Tibial nerve (tissue), 4 donors: ENCODE data around the gene RSPH3. TPM values are rescaled to one million over a fixed set of nuclear protein-coding genes. Genes with fewer than 3 reads are reported as not detected.
"Not testable (repeated sequence)": the region's sequence is repeated elsewhere in the genome, so short reads cannot be mapped to it uniquely, and the experiment has no call there.

Source experiments
- DNase-seq, 2 donors: peaks; one replicate each; pipeline ENCODE4 v3.0.0-alpha.2; 2019; ENCODE audit warnings: low spot score in 2 of 2
- H3K27ac ChIP-seq, 4 donors: fragments of 200-600 bp; sonication (generic) in 3 of 4; one replicate each; pipeline ENCODE4 v1.5.1; 2017 to 2019; ENCODE audit warnings: mild to moderate bottlenecking in 1 of 4
- H3K27me3 ChIP-seq, 2 donors: fragments of 200-600 bp; sonication (generic) in 1 of 2; one replicate each; pipeline versions ENCODE4 v1.5.1 to v1.6.0; 2017 to 2019
- H3K36me3 ChIP-seq, 3 donors: fragments of 200-600 bp; sonication (generic); one replicate each; pipeline ENCODE4 v1.5.1; 2018 to 2019
- H3K4me1 ChIP-seq, 4 donors: fragments of 200-600 bp; sonication (generic) in 3 of 4; one replicate each; pipeline ENCODE4 v1.5.1; 2017 to 2019
- H3K4me3 ChIP-seq, 4 donors: fragments of 200-600 bp; sonication (generic) in 3 of 4; one replicate each; pipeline ENCODE4 v1.5.1; 2017 to 2019; ENCODE audit warnings: mild to moderate bottlenecking in 1 of 4, moderate library complexity in 1 of 4
- H3K9me3 ChIP-seq, 4 donors: fragments of 200-600 bp; sonication (generic) in 3 of 4; one replicate each; pipeline ENCODE4 v1.5.1; 2017 to 2019
- EP300 ChIP-seq, 2 donors: sonication (generic); formaldehyde crosslinking; IDR thresholded peaks; one replicate each; pipeline ENCODE4 v1.6.1; 2017; ENCODE audit warnings: antibody characterized with exemption in 2 of 2, mild to moderate bottlenecking in 1 of 2
- POLR2A ChIP-seq, 2 donors: fragments of 450-650 bp; IDR thresholded peaks; one replicate each; pipeline ENCODE4 v1.6.1; 2017; ENCODE audit warnings: antibody characterized with exemption in 2 of 2, mild to moderate bottlenecking in 2 of 2, moderate library complexity in 2 of 2
- WGBS, 2 donors: methylation state at CpG; one replicate each; pipeline ENCODE4 v1.1.5; 2018; 5-methylcytosine and 5-hydroxymethylcytosine counted together
- total RNA-seq, 4 donors: library from RNA; depleted of rRNA; stranded (reverse); fragments of >200 nt; gene quantifications; one replicate each; pipeline ENCODE4 v1.1.0, GENCODE V29; 2016
- TF ChIP-seq, protein P1 (sequence below), 5 experiments: fragments of 200-600 bp in 3 of 5; fragments of 450-650 bp in 2 of 5; sonication (generic) in 3 of 5; IDR thresholded peaks; one replicate each; pipeline ENCODE4 v1.5.1; 2016 to 2019; ENCODE audit warnings: antibody characterized with exemption in 5 of 5, mild to moderate bottlenecking in 3 of 5, moderate library complexity in 2 of 5

Gene RSPH3
- total RNA-seq, 4 donors from 2014 or later = 8.2 to 11.6 (median 11.0) TPM

DNA sequence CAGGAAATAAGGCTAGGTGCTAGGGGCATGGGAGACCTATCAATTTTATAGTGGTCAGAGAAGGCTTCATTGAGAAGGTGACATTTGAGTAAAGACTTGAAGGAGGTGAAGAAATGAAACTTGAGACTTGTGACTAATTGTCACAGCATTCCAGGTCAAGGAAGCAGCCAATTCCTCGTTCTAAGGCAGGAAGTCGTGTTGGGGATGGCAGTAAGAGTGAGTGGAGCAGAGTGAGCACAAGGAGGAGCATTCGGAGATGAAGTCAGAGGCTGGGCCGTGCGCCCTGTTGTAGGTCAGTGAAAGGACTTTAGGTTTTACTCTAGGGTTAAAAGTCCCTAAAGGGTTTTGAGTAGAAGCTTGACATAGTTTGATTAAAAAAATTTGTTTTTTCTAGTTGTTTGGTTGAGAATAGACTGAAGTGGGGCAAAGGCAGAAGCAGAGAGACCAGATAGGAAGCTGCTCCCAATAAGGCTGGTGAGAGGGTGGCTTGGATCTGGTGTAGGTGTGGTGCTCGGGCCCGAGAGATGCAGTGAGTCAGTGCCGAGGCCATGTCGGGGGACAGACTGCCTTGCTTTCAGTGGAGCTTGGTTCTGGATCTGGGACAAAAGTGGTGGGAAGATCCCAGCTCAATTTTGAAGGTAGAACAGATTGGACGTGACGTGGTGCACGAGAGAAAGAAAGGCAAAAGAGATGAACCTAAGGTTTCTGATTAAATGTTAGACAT is 2.6 kb upstream of the RSPH3 start:
- H3K9me3 ChIP-seq = no peaks in the 10 kb centered on the region
- no peak for DNase-seq
- 86 to 90% methylated on average over 12 of the region's 12 CpGs for WGBS, 2 donors
- H3K27ac ChIP-seq = no peak overlapping the region
- no peak overlapping the region for H3K4me3 ChIP-seq
- peaks cover 0 to 20% (median 5%) of the 10 kb centered on the region in 4 donors for H3K4me1 ChIP-seq
- no peak for TF ChIP-seq EP300 (IDR thresholded peaks at IDR 0.05)
- H3K36me3 ChIP-seq = peaks cover 0 to 3% (median 0%) of the 10 kb centered on the region in 3 donors
- H3K27me3 ChIP-seq = no peaks in the 10 kb centered on the region

- DNase-seq = peak in 1 of 2 donors; percentile 14
- H3K27ac ChIP-seq = peak overlapping the region; percentile 56 to 87 (median 84)
- H3K9me3 ChIP-seq = no peaks in the 10 kb centered on the region
- WGBS, 2 donors = 2% methylated on average over 22 to 24 of the region's 24 CpGs
- TF ChIP-seq, protein P1, sequence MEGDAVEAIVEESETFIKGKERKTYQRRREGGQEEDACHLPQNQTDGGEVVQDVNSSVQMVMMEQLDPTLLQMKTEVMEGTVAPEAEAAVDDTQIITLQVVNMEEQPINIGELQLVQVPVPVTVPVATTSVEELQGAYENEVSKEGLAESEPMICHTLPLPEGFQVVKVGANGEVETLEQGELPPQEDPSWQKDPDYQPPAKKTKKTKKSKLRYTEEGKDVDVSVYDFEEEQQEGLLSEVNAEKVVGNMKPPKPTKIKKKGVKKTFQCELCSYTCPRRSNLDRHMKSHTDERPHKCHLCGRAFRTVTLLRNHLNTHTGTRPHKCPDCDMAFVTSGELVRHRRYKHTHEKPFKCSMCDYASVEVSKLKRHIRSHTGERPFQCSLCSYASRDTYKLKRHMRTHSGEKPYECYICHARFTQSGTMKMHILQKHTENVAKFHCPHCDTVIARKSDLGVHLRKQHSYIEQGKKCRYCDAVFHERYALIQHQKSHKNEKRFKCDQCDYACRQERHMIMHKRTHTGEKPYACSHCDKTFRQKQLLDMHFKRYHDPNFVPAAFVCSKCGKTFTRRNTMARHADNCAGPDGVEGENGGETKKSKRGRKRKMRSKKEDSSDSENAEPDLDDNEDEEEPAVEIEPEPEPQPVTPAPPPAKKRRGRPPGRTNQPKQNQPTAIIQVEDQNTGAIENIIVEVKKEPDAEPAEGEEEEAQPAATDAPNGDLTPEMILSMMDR (IDR thresholded peaks at IDR 0.05) = no peak
- TF ChIP-seq EP300 (IDR thresholded peaks at IDR 0.05) (no peak), POLR2A (IDR thresholded peaks at IDR 0.05) (no peak)
- peaks cover 0 to 7% (median 0%) of the 10 kb centered on the region in 3 donors for H3K36me3 ChIP-seq
- no peaks in the 10 kb centered on the region for H3K27me3 ChIP-seq
- H3K4me1 ChIP-seq = peaks cover 0 to 20% (median 5%) of the 10 kb centered on the region in 4 donors
- H3K4me3 ChIP-seq = peak overlapping the region; percentile 65 to 88 (median 70)
Observed at GRCh38 chr6:158999154-158999665, 792 bp downstream of the RSPH3 start.

GRCh38 chr6:158996856-158997255 is 3.1 kb downstream of the RSPH3 start:
- Histone ChIP-seq H3K36me3 (peaks cover 0 to 29% (median 0%) of the 10 kb centered on the region in 3 donors), H3K9me3 (no peaks in the 10 kb centered on the region), H3K4me1 (peaks cover 0 to 20% (median 5%) of the 10 kb centered on the region in 4 donors), H3K27ac (no peak overlapping the region), H3K27me3 (no peaks in the 10 kb centered on the region), H3K4me3 (no peak overlapping the region)
- WGBS, 2 donors = 57 to 62% methylated on average over 2 of the region's 2 CpGs
- DNase-seq = no peak
- TF ChIP-seq POLR2A (IDR thresholded peaks at IDR 0.05) = no peak
- TF ChIP-seq, protein P1 (IDR thresholded peaks at IDR 0.05) = no peak
- no peak for TF ChIP-seq EP300 (IDR thresholded peaks at IDR 0.05)

DNA sequence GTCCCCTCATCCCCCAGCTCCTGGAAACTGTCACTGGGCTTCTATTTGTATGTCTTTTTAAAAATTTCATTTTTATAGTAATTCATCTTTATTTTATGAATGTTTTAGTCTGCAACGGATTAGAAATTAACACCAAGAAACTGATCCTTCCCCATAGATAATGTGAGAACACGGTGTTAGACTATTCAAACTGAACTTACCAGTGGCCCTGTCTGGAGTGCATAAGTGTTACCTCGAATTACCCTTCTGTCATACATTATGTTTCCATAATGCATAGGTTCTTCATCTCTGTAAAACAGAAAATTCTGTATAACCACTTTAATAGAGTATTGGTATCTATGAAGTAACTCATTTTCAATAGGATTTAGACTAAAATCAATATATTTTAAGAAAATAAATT is 6.4 kb downstream of the RSPH3 start:
- H3K9me3 ChIP-seq = peaks cover 0 to 22% (median 0%) of the 10 kb centered on the region in 4 donors
- WGBS, 2 donors = 93 to 98% methylated on average over 3 of the region's 3 CpGs
- DNase-seq = no peak
- peaks cover 0 to 1% (median 0%) of the 10 kb centered on the region in 4 donors for H3K4me1 ChIP-seq
- H3K27ac ChIP-seq = no peak overlapping the region
- H3K36me3 ChIP-seq = peaks cover 0 to 37% (median 0%) of the 10 kb centered on the region in 3 donors
- H3K4me3 ChIP-seq = no peak overlapping the region
- no peak for TF ChIP-seq POLR2A (IDR thresholded peaks at IDR 0.05)
- no peak for TF ChIP-seq EP300 (IDR thresholded peaks at IDR 0.05)
- TF ChIP-seq, protein P1 (IDR thresholded peaks at IDR 0.05) = no peak
- no peaks in the 10 kb centered on the region for H3K27me3 ChIP-seq

DNA sequence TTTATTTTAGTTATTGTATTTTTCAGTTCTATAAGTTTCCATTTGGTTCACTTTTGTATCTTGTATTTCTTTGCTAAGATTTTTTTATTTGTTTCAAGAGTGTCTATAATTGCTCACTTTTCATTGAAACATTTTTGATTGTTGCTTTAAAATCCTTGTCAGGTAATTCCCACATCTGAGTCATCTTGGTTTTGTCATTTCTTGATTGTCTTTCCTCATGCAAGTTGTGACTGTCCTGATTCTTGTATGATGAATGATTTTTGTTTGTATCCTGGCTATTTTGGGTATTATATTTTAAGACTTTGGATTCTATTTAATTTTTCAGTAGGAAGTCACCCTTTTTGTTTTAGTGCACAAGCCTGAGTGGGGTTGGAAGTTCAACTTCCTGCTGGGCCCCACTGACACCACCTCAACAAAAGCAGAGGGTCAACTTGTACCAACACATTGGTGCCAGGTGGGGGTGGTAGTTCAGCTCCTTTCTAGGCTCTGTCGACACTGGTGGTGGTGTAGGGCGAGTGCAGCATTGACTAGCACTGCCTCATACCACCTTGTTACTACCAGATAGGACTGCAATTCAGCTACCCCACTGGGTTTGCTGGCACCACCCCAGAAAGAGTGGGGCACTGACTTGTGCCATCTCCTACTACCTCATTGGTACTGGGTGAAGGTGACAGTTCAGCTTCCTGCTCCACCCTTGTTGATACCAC is 8.8 kb downstream of the RSPH3 start:
- Histone ChIP-seq H3K36me3 (peaks cover 0 to 30% (median 0%) of the 10 kb centered on the region in 3 donors), H3K27ac (no peak overlapping the region), H3K4me3 (no peak overlapping the region), H3K9me3 (peaks cover 0 to 30% (median 0%) of the 10 kb centered on the region in 4 donors), H3K27me3 (no peaks in the 10 kb centered on the region), H3K4me1 (no peaks in the 10 kb centered on the region)
- DNase-seq = no peak
- TF ChIP-seq, protein P1 (IDR thresholded peaks at IDR 0.05) = no peak
- TF ChIP-seq EP300 (IDR thresholded peaks at IDR 0.05) (no peak), POLR2A (IDR thresholded peaks at IDR 0.05) (no peak)
- WGBS, 2 donors = 83 to 100% methylated on average over 2 of the region's 2 CpGs

DNA sequence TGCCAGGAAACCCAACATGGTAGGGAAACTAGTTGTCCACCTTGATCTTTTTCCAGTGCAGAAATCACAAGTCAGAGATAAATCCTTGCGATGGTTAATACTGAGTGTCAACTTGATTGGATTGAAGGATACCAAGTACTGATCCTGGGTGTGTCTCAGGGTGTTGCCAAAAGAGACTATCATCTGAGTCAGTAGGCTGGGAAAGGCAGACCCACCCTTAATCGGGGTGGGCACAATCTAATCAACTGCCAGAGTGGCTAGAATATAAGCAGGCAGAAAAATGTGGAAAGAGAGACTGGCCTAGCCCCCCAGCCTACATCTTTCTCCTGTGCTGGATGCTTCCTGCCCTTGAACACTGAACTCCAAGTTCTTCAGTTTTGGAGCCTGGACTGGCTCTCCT is 10.3 kb downstream of the RSPH3 start:
- WGBS, 2 donors = 98 to 100% methylated on average over 2 of the region's 2 CpGs
- not testable (repeated sequence) for H3K27me3 ChIP-seq, H3K4me1 ChIP-seq, H3K27ac ChIP-seq, H3K4me3 ChIP-seq, DNase-seq
- H3K9me3 ChIP-seq = peaks cover 0 to 30% (median 0%) of the 10 kb centered on the region in 4 donors
- peaks cover 0 to 39% (median 0%) of the 10 kb centered on the region in 3 donors for H3K36me3 ChIP-seq
